ENCODE measurements around the gene OBP2A.

DNA sequence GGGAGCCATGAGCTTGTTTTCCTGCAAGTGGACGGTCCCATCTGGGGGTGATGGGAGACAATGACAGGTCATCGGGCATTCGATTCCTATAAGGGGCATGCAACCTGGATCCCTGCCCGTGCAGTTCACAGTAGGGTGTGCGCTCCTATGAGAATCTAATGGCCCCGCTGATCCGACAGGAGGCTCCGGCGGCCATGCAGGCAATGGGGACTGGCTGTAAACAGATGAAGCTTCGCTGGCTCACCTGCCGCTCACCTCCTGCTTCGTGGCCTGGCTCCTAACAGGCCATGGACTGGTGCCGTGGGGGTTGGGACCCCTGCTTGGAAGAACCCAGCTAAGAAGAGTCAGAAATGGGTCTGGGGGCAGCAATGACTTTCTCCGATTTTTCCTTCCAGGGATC, 36.6 kb downstream of the OBP2A start:
- TF ChIP-seq, protein P1, sequence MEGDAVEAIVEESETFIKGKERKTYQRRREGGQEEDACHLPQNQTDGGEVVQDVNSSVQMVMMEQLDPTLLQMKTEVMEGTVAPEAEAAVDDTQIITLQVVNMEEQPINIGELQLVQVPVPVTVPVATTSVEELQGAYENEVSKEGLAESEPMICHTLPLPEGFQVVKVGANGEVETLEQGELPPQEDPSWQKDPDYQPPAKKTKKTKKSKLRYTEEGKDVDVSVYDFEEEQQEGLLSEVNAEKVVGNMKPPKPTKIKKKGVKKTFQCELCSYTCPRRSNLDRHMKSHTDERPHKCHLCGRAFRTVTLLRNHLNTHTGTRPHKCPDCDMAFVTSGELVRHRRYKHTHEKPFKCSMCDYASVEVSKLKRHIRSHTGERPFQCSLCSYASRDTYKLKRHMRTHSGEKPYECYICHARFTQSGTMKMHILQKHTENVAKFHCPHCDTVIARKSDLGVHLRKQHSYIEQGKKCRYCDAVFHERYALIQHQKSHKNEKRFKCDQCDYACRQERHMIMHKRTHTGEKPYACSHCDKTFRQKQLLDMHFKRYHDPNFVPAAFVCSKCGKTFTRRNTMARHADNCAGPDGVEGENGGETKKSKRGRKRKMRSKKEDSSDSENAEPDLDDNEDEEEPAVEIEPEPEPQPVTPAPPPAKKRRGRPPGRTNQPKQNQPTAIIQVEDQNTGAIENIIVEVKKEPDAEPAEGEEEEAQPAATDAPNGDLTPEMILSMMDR (IDR thresholded peaks at IDR 0.05) = no peak
- no peak for TF ChIP-seq POLR2A (IDR thresholded peaks at IDR 0.05)
